GM20000 (cell line): ENCODE measurements around the gene CDC73.

Experiments used
- DNase-seq: peaks from one replicate; pipeline ENCODE4 v3.0.0; 2012; ENCODE audit warnings: low spot score
- CTCF ChIP-seq: IDR thresholded peaks from 2 replicates; pipeline ENCODE4 v1.5.1; 2012; ENCODE audit warnings: mild to moderate bottlenecking, control low read depth; ENCODE audit errors: extremely low read depth, missing control alignments

CDC73 gene

GRCh38 chr1:193108471-193108870, 13.4 kb upstream of the CDC73 start:
- TF ChIP-seq CTCF = no peak
- DNase-seq = no peak

- no peak for TF ChIP-seq CTCF
- no peak for DNase-seq
These were observed 12.2 kb upstream of the CDC73 start for GRCh38 chr1:193109619-193110018.

GRCh38 chr1:193110246-193110645, 11.6 kb upstream of the CDC73 start:
- no peak for TF ChIP-seq CTCF
- no peak for DNase-seq

GRCh38 chr1:193110864-193111263, 11.0 kb upstream of the CDC73 start:
- TF ChIP-seq CTCF = no peak
- no peak for DNase-seq

GRCh38 chr1:193111641-193112090, 10.2 kb upstream of the CDC73 start:
- no peak for TF ChIP-seq CTCF

GRCh38 chr1:193113258-193113991, 8.4 kb upstream of the CDC73 start:
- no peak for DNase-seq

More at GRCh38 chr1:193111641-193112090, 10.2 kb upstream of the CDC73 start:
- DNase-seq = no peak

GRCh38 chr1:193113992-193114332, 7.9 kb upstream of the CDC73 start:
- no peak for TF ChIP-seq CTCF

More at GRCh38 chr1:193113258-193113991, 8.4 kb upstream of the CDC73 start:
- no peak for TF ChIP-seq CTCF

More at GRCh38 chr1:193113992-193114332, 7.9 kb upstream of the CDC73 start:
- no peak for DNase-seq
